Suppressor macrophage treated with lipopolysaccharide for 1 hour (primary cell): ENCODE data around the gene CEBPZ.

Experiments
- DNase-seq, 3 donors: peaks; one replicate each; pipeline ENCODE4 v3.0.0-alpha.2; 2020 to 2022

Gene CEBPZ

DNA sequence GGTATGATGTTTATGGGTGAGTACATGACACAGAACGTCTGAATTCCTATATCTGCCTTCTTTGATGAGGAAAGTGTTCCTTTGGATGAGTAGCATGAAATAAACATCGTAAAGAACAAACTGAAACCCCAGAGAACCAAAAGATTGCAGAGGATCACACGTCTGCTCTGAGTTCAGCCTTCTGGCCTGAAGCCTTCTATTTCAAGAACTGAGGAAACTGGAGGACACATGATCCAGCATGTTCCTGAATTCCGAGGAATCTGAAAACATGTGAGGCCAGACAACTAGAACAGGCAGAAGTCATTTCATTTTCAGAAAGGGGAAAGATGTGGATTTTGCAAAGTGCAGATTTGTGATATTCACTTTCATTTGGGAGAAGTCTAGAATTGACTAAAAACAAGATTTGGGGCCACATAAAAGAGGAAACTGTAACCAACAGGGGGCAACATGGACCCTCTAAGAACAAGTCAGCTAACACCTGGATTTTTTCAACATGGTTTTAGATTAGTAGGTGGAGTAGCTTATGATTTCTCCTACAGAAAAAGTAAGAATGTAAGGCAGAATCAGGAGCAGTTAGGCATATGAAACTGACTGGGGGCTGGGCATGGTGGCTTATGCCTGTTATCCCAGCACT lies 51.3 kb downstream of the CEBPZ start:
- DNase-seq = no peak

DNA sequence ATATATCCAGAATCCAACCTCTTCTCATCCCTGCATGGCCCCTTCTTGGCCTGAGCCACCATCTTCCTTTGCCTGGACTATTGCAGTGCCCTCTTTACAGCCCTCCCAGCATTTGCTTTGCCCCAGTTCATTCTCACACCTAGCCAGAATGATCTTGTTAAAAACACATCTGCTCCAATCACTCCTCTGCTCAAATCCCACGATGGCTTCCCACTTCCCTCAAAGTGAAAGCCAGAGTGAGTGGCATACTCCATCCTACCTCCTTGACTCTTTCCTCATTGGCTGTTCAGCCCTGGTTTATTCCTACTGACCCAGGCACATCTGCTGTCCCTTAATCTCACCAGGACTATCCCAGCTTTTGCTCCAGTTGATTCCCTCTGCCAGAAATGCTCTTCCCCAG lies 57.7 kb downstream of the CEBPZ start:
- no peak for DNase-seq

DNA sequence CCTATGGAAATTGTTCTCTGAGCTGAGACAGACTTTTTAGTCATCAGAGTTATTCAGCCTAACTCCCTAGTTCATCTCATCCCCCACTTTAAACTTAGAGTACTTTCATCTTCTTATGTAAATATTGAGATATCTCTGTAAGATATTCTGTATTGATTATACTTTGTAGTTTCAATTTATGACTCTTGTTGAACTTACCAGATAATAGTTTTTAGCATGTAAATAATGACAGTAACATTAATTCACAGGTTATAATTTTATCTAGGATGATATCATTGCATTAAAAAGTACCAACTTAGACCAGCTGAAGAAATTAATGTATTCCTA lies 59.8 kb downstream of the CEBPZ start:
- DNase-seq = no peak

DNA sequence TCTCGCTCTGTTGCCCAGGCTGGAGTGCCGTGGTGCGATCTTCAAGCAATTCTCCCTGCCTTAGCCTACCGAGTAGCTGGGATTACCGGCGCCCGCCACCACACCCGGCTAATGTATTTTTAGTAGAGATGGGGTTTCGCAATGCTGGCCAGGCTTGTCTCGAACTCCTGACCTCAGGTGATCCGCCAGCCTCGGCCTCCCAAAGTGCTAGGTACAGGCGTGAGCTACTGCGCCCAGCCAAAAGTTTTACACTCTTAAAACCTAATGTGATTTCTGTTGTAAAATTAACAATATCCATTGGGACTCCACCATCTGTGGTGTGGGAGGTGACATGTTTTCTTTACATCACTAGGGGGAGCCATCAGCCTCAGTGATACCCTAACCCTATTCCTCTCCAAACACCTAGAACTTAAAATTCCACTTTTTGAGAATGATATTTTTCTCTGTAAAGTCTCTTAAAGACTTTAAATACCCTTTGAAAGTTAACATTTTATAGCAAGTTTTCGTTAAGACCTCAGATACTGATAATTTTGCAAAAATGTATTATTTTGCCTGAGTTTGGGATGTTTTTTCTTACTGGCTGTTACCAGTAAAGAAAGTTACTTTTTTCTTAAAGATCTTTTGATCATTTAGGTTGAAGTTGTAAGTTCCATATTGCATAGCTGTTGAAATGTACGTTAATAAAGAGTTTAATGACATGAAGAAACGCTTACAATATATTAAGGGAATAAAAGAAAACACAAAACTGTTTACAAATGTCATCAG lies 63.0 kb downstream of the CEBPZ start:
- peak; percentile 54 to 65 (median 63) for DNase-seq

DNA sequence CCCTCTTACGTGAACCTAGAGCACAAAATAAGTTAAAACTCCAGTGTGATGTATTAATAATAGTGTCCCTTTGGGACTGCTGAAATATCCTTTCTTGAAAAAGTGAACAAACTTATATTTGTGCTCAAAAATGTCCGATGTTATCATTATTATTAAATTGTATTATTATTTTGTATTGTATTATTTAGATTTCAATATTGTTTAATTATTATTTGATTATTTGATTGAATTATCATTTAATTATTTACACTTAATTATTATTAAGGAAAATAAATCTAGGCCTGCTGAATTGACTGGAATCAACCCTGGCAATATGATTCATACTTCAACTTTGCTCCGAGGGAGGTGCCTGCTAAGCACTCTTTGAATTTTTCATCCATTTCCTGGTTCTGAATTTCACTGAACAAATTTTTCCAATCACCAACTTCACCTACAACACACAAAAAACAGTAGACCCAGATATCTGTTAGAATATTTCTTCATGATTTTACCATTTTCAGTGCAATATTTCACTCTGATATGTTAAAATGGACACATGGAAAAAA lies 63.7 kb downstream of the CEBPZ start:
- DNase-seq = no peak

DNA sequence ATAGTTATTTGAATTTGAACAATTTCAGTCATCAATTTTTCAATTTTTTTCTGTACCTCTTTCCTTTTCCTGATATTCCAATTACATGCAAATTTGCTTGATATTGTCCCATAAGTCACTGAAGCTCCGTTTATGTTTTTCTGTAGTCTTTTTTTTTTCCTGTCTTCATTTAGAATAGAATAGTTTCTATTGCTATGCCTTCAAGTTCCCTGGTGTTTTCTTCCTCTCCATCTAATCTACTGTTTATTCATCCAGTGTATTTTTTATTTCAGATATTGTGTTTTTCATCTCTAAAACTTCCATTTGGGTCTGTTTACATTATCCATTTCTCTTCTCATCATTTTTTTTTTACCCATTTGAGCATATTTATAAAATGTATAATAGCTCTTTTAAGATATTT lies 66.6 kb downstream of the CEBPZ start:
- no peak for DNase-seq

DNA sequence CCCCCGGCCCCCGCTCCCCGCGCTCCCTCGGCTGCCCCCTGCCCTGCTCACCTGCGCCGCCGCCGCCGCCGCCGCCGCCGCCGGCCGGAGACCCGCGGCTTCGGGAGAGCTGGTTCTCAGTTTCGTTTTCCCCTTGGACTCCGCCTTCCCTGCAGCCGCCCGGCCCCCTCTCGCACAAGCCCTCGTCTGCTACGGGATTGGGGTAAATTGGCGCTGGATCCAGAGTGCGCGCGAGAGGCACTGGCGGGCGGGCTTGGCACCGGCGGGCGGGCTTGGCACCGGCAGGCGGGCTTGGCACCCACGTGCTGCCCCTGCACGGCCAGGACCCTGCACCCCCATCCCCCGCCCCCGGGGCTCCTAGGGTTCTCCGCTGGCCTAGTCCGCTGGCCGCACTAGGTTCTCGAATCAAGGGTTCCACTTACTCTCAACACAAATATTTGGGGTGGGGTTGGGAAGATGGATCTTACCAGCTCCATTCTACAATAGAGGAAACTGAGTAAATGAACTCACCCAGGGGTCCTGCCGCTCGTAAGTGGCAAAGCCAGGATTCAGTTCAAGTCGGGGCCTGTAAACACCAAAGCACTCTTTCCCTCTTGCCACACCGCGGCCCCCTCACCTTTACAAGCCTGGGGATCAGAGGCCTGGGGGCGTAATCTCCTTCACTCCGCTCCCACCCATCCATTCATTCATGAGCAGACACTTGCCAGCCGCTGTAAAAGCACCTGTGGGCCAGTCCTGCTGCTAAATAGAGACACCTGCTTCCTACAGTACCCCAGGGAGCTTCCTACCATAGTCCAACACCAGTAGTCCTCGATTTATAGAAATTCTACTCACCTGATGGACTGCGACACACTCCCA lies 74.3 kb downstream of the CEBPZ start, which contains the start of gene EIF2AK2:
Gene EIF2AK2, minus strand, starts transcription at position 124 of the 858 bp plus-strand sequence. CDS start 9,174 bp downstream, outside the sequence.
- DNase-seq = peak; percentile 94 to 95 (median 95)

DNA sequence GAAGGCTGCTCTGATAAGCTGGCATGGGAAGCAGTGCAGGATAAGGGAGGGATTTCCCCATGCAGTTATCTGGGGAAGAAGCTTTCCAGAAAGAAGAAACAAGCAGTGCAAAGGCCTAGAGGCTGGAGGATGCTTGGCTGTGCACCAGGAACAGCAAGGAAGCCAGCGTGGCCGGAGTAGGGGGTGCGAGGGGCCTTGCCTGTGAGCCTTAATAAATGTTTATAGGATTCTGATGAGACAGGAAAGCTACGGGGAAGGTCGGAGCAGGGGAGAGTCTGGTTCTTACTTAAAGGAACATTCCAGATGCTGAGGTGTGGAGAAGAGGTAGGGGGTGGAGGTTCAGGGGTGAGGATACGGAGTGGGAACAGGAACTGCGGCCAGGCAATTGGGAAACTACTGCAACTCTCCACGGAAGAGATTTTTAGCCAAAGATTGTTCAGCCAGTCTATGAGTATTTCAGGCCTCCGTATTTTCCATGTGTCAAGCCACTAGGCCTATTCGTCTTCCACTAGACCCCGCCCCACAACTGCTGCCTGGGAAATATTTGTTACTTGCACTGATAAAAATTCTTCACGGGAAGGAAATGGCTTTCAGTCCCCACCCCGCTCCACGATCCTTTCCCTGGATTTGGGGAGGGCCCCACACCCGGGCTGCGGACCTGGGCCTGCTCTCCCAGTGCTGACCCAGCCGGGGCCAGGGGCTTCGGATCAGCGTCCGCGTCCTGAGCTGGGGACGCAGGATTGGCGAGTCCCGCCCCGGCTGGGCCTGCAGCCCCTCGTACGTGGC lies 75.1 kb downstream of the CEBPZ start:
- DNase-seq = peak; percentile 51 to 61 (median 58)

DNA sequence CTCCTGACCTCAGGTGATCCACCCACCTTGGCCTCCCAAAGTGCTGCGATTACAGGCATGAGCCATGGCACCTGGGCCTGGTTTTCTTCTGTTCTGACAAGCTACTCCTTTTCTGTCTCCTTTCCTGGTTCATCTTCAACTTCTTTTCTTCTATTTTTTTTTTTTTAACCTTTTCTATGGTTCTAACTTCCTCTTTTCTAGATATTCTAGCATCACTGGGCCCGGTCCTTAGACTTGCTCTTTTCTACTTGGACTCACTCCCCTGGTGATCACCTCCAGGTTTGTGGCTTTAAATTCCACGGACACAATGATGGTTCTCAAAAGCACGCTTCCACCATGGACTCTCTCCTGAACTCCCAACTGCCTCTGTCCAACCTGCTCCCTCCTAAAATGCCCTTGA lies 76.6 kb downstream of the CEBPZ start:
- no peak for DNase-seq

DNA sequence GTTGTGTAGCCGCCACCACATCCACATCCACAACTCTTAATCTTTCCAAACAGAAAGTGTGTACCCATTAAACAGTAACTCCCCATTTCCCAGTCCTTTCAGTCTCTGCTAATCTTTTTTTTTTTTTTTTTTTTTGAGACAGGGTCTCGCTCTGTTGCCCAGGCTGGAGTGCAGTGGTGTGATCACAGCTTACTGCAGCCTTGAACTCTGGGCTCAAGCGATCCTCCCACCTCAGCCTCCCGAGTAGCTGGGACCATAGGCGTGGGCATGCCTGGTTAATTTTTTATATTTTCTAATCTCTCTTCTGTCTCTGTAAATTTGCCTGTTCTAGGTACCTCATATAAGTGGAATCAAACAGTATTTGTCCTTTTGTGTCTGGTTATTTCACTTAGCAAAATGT lies 78.2 kb downstream of the CEBPZ start:
- DNase-seq = no peak
